ENCODE data around the gene GPRIN1.

GPRIN1 gene

DNA sequence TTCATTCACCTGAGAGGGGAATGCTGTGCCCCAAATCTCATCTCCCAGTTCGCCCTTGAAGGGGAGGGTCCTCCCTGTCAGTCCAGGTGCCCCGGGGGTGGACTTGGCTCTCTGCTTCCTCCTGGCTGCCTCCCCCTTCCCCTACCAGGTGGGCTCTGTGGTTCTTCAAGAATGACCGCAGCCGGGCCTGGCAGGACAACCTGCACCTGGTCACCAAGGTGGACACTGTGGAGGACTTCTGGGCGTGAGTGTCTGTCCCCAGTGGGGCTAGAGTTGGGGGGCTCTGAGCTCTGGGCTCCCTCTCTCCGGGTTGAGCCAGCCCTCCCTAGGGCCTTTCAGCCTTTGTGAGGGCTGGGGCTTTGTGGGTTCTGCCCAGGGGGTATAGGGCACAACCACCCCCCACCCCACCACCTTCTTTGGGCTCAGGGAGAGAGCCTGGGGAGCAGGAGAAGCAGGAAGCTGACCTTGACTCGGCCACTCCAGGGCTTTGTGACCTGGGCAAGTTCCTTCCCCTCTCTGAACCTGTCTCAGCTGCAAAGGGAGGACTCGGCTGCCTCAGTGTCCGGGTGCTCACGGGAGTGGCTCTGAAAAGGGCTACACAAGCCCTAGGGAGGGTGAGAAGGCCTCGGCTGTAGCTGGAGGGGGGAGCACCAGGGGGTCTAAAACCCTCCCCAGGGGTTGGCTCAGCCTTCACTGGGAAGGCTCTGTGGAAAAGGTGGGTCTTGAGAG lies 33.7 kb upstream of the GPRIN1 start:
- FAIRE-seq (no peak), DNase-seq (ENCODE audit: insufficient read length, low spot score) (no peak)

DNA sequence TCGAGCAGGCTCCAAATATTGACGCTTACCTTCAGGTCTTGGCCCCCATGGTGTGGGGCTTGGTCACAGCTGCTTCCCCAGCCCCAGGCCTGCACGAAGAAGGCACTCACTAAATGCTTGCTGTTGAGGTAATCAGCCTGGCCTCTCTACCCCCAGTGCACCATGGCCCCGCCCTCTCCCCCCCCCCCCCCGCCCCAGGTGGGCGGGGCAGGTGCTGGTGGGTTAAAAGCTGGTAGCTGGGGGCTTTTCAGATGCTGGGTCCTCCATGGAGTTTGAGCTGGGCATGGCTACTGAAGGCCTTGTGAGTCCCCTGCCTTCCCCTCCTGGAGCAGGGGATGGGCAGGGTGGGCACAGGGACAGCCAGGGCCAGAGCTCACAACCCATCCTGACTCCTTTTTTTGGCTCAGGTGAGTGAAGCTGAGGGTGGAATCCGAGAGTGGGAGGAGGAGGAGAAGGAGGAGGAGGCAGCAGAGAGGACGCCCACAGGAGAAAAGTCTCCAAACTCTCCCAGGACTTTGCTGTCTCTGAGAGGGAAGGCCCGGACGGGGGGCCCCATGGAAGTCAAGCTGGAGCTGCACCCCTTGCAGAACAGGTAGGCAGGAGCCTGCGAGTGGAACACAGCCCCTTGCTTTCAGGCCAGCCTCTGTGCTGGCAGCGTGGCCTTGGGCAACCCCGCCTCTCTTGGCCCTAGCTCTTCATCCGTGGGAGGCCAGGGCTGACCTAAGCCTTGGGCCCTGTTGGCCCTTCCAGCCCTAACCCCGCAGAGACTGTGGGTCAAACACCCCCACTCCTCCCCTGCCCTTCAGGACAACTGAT lies 32.9 kb upstream of the GPRIN1 start:
- no peak for DNase-seq (ENCODE audit: insufficient read length, low spot score)
- FAIRE-seq: no peak

DNA sequence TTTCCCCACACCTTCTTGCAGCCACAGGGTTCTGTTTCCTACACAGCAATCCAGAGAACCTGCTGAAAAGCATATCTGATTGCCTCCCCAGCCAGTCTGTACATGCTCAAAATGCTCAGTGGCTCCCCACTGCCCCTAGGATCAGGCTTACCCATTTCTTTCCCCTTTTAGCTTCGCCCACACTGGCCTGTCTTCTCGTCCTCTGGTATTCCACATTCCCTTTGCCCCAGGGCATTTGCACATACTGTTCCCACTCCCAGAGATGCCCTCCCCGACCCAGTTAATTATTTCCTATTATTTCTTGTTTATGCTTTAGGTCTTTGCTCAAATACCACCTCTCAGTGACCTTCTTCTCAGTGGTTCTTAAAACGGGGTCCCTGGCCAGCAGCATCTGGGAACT lies 30.7 kb upstream of the GPRIN1 start:
- FAIRE-seq: no peak
- no peak for DNase-seq (ENCODE audit: insufficient read length, low spot score)

DNA sequence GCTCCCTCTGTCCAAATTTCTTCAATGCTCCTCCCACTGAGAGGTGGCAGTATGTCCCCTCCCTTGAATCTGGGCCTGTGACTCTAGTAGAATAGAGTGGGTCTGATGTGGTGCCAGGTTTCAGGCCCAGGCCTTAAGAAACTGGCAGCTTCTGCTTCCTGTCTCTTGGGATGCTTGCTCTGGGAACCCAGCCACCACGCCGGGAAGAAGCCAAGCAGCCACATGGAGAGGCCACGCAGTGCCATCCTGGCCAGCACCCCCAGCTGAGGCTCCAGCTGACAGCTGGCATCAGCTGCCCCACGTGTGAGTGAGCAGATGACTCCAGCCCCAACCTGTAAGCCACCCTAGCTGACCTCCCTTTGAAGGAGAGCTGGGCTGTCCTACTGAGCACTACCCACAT lies 30.0 kb upstream of the GPRIN1 start:
- DNase-seq (ENCODE audit: insufficient read length, low spot score) (no peak), FAIRE-seq (no peak)

DNA sequence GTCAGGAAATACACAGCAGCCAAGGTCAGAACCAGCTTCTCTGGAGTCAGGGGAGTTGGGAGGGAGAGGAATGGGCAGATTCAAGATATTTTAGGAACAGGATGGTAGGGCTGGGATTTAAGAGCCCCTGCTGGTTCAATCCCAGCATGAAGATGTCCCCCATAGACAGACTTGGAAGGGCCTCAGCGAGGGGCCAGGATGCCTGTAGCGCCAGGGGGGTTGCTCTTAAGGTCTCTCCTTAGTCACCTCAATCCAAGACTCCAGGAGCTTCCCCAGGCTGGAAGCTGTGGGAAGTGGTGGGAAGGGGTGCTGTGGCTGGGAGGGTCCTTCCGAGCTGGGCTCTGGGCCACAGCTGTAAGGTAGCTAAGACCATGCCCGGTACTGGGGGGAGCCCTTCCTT lies 29.3 kb upstream of the GPRIN1 start:
- FAIRE-seq (peak; percentile 48), DNase-seq (ENCODE audit: insufficient read length, low spot score) (no peak)

DNA sequence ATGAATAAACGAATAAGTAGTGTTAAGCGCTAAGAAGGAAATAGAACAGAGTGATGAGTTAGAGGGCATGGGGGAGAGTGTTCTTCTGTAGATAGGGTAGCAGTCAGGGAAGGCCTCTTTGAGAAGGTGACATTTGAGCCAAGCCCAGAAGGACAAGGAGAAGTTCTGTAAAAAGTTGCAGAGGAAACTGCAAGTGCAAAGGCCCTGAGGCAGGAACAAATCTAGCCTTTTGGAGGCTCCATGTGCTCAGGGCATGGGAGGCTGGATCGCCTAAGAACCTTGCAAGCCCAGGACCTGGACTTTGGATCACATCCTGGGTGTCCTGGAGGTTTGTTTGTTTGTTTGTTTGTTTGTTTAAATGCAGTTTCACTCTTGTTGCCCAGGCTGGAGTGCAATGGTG lies 28.5 kb upstream of the GPRIN1 start:
- DNase-seq (ENCODE audit: insufficient read length, low spot score) (no peak), FAIRE-seq (no peak)

DNA sequence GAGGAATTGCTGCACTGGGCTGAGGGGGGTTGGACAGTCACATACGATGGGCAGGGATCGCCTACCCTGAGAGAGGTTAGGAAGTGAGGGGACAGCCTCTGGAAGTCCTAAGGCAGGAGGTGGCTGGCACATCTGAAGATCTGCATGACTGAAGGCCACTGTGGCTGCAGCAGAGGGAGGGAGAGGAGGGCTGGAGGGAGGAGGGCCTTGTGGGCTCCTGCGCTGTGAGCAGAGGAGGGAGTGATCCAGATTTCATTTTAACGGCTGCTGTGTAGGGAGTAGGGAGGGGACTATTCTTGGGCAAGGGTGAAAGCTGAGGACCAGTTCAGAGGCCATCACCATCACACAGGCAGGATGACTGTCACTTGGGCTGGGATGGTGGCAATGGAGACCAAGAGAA lies 27.6 kb upstream of the GPRIN1 start:
- FAIRE-seq (no peak), DNase-seq (ENCODE audit: insufficient read length, low spot score) (no peak)

DNA sequence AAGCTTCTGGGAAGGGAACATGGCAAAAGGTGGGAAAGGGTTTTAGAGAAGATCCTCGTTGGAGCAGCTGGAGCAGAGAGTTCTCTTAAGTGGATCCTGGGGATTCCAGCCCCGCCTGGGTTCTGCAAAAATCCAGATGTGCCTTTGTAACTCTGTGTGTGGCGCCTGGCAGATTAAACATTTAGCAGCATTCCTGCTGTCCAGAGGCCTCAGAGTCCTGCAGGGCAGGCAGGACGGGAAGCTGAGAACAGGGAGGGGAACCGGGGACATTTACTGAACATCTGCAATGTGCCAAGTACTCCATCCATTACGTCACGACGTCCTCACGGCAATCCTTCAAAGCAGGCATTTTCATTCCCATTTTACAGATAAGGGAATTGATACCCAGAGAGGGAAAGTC lies 26.5 kb upstream of the GPRIN1 start:
- no peak for FAIRE-seq
- no peak for DNase-seq (ENCODE audit: insufficient read length, low spot score)

DNA sequence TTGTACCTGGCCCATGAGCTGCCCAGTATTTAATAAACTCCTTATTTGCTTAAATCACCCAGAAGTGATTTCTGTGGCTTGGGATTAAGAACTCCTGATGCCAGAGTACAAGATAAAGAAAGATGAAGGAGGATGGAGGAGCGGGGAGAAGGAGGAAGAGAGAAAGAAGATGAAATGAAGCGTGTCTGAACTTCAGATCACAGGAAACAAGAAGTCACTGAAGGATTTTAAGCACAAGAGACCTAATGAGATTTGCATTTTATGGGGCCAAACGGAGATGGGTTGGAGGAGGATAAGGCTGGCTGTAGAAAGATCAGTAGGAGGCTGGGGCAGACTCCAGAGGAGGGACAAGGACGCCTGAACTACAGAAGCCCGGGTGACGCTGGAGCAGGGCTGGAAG lies 23.6 kb upstream of the GPRIN1 start:
- FAIRE-seq: no peak
- DNase-seq (ENCODE audit: insufficient read length, low spot score): no peak

DNA sequence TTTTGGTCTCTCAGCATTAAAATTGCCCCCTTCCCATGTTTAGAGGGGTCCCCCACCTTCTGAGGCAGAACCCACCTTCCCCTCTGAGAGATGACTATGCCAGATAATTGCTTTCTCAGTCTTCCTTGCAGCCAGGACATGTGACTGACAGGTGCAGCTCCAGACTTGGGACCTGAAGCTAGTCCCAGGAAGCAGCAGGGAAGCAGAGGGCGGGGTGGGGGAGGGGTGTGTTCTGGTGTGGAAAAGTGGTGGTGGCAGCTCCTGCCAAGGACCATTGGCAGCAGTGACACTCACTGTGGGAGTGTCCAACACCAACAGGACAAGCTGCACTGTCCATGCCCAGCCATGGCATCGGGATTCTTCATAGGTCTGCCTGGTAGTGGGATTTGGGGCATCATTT lies 22.8 kb upstream of the GPRIN1 start:
- DNase-seq (ENCODE audit: insufficient read length, low spot score): no peak
- FAIRE-seq: no peak

DNA sequence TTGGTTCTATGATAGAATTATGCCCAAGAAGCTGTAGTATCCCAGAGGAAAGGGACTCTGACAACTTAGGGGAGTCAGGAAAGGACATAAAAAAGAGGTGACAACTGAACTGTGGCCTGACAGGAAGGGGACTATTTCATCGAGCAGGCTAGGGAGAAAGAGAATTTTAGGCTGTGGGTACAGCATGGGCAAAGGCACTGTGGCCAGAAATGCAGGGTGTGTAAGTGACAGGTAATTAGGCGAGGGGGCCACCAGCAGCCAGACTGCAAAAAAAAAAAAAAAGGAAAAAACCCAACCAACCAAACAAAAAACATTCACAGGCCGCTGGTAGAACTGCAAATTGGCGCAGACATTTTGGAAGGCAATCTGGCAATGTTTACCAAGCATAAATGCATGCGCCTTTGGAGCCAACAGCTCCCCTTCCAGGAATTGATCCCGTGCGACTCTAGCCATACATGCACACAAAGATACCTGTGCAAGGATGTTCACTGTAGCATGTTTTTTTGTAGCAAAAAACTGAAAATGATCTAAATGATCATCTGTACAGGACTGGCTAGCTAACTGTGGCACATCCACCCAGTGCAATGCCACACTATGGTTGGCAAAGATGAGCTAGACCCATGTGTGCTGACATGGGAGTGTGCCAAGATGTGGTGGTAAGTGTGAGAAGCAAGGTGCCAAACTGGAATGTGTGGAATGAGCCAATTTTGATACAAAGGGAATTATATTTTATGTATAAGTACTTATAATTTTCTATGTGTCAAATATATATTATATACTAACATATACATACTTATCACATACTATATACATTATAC lies 21.6 kb upstream of the GPRIN1 start:
- FAIRE-seq (no peak), DNase-seq (ENCODE audit: insufficient read length, low spot score) (no peak)

DNA sequence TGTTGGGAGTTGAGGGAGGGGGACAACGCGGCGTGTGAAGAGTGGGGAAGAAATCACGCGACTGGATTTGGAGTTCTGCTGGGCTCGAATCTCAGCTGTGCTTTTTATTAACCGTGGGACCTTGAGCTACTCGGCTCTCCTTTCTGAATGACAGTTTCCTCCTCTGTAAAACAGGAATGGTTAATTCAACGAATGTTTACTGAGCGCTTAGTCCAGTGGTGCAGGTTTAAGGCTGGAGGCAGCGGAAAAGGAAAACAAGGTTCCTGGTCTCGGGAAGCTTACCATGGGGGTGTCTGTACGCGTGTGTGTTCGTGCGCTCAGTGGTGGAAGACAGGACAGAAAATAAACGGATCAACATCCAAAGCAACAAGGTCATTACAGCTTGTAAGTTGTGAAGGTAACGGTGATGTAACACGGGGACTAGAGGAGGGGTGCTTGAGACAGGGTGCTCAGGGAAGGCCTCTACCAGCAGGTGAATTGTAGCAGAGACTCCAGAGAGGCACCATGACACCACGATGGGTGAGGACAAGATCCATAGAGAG lies 20.8 kb upstream of the GPRIN1 start:
- FAIRE-seq (peak; percentile 70), DNase-seq (ENCODE audit: insufficient read length, low spot score) (no peak)

DNA sequence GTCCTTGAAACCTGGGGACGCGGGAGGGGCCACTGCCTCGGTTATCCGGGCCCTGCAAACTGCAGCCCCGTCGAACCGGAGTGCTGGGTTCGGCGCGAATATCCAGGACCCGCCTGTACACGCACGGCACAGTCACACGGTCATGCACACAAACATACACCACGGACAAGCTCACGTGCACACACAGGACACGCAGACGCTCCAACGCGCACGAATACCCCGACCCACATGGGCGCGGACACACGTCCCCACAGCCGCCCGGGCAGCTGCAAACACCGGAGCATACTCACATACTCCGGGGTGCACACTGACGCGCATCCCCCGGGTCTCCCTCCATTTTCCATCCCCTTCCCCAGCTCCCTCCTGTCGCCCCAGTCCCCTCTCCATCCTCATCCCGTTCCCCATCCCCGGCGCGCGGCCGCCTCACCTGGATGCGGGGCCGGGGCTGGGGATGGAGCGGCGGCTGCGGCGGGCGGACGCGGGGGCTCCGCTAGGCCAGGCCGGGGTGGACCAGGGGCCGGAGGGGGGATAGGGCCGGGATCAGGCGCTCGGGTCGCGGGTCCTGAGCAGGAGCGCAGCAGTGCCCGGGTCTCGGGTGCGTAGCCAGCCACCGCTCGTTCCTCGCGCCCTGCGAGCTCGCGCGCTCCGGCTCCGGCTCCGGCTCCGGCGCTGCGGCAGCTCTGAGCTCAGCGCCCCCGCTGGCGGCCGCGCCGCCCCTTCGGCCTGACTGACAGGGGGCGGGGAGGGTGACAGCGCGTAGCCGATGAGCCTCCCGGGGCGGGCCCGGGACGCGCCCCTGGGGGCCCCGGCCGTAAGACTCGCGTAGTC lies 20.1 kb upstream of the GPRIN1 start, which contains the start of the genes EIF4E1B and SNCB:
EIF4E1B (plus strand) TSS at position 823 of the 828 bp plus-strand sequence. CDS start 12,113 bp downstream, outside the sequence.
SNCB (minus strand) TSS at position 682 of the 828 bp plus-strand sequence. CDS start 880 bp downstream, outside the sequence.
- FAIRE-seq (peak; percentile 90), DNase-seq (ENCODE audit: insufficient read length, low spot score) (peak; percentile 60)

DNA sequence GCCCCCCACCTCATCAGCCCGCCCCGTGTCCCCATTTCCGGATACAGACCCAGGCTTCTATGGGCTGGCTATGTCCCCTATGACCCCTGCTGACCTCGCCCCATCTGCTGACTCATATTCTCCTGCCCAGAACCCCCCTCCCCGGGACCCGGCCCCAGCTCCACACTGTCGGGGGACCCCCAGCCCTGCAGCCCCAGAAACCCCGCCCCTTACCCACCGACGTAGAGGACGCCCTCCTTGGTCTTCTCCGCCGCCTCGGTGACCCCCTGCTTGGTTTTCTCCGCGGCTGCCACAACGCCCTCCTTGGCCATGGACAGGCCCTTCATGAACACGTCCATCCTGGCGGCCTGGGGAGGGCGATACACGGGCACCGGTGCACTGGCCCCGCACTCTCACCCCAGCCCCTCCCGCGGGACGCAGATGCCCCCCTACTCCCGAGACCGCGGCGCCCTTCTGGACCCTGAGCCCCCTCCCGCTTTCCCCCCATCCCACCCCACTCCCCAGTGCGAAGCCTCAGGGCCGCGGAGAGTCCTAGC lies 19.4 kb upstream of the GPRIN1 start:
- no peak for FAIRE-seq
- no peak for DNase-seq (ENCODE audit: insufficient read length, low spot score)

DNA sequence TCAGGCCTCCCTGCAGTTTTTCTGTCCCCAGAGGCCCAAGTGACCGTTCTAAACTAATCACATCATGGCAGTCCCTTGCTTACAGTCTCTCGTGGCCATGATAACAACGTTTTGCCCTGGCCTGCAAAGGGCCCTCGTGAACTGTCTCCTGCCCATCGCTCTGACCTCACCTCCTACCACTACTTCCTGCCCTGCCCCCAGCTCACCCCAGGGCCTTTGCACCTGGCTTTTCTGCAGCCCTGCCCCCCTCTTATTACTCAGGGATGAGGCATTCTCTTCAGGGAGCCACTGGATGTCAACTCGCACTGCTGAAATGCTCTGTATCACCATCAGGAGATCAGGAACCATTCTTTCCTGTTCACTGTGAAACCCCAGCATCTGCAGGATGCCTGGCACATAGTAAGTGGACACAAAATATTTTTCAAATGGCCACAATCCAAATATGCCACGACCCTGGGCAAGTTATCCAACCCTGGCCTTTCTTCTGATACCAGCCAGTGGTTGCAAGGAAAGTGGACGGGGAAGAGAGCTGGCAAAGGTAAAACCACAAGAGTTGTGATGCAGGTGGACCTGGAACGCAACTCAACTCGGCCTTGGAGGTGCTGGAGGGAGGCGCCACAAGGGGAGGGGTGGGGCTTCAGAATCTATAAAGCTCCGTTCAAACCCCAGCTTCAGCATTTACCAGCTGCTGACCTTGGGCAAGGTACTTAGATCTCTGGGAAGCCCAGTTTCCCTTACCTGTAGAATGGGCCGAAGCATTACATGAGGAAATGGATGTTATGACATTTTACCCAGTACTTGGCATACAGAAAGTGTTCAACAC lies 18.7 kb upstream of the GPRIN1 start:
- FAIRE-seq (no peak), DNase-seq (ENCODE audit: insufficient read length, low spot score) (no peak)

DNA sequence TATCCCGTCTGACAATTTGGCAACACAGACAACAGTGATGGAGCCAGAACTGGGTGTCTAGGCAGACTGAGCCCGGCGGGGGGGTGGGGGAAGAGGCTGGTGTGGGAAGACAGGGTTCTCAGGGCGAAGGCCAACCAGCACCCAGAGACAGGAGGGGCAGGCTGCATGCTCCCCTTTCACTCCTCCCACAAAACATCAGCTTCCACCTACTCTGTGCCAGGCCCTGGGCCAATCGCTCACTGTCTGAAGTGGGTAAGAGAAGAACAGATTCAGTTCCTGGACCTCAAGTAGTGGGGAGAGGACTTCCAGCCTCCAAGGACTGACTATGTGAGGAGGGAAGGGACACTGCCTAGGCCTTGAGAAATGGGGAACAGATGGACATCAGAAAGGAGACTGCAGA lies 17.6 kb upstream of the GPRIN1 start:
- DNase-seq (ENCODE audit: insufficient read length, low spot score) (no peak), FAIRE-seq (no peak)

DNA sequence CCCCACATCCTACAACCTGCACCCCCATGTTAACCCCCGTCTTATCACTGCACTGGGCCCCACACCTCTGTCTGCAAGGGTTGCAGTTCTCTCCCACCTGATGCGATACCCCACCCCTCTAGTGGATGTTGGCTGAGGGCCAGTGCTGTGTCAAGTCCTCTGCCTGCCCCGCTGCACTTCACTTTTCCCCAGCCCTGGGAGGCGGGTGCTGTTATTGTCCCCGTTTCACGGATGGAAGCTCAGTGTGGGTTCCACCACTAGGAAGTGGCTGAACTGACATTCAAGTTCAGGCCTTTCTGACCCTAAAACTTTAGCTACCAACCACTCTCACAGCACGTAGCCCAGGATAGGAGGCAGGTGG lies 16.9 kb upstream of the GPRIN1 start:
- no peak for FAIRE-seq
- no peak for DNase-seq (ENCODE audit: insufficient read length, low spot score)

DNA sequence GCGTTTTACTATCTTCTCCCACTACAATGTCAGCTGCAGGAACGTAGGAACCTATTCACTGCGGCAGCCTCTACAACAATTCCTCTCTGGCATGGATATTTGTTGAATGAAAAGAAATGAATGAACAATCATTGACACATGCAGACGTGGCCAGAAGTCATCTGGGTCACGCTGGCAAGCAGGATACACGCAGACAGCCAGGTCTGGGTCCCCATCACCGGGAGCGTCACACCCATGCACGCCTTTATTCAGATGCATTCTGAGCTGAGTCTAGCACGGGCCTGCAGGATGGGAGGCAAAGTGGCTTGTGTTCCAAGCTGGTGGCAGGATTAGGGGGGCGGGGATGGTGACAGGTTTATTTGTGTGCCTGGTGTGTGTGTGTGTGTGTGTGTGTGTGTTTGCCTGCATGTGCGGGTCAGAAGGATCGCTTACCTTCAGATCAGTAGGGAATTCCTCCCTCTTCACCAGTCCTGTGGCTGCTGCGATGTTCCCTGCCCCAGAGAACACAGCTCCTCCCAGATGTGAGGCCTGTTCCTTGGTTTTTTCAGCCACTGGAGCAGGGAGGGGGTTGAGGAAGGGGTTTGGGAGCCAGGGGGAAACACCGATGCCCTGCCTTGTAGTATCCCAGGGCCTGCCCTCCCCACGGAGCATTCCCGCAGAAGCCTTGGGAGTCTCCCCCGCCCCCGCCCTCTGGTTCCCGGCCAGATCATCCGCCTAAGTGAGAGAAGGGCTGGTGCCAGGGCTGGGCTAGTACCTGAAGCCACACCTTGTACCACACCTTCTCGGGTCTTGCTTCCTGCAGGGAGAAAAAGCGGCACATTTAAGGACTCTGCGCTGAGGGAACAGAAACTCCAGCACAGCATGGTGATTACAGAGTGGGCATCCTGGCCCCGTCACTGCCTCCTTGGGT lies 16.3 kb upstream of the GPRIN1 start:
- DNase-seq (ENCODE audit: insufficient read length, low spot score) (no peak), FAIRE-seq (no peak)

Measured in HTR-8/SVneo (cell line).